ENCODE measurements around the gene TVP23B.
"Not testable (repeated sequence)": the region's sequence is repeated elsewhere in the genome, so short reads cannot be mapped to it uniquely, and the experiment has no call there.

Gene TVP23B

DNA sequence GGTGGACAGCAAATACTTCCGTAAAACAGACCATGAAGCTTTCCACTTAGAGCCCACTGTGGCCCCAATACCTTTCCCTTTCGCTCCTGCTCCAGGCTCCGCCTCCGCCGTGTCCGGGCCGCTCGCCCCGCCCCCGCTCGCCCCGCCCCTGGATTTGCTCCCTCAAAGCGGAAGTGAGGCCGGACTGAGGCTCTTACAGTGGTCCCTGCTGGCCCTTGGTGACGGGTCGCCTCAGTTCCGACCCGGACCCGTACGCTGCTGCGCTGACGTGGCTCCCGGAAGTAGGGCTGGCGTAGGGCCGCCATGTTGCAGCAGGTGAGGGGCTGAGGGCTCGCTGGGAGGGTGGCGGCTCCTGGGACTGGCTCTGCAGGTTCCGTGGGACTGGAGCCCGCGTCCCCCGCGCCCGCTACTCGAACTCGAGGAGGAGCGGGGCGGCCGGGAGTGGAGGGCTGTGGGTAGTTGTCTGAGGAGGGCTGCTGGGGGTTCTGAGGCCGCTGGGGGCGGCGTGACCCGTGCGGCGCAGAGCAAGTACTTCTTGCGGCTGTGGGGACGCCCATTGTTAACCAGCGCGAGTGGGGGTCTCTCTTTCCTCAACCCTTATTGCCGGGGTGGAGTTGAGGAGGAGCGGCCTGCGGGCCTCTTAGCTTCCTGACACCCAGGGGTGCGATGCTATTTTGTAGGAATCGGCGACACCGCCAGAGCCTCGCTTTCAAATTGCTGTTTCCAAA, at the start of gene TVP23B:
TVP23B (plus strand) TSS at position 193 of the 728 bp plus-strand sequence; CDS start at position 304, 111 bp downstream.
- DNase-seq (ENCODE audit: low read depth): peak; percentile 96

DNA sequence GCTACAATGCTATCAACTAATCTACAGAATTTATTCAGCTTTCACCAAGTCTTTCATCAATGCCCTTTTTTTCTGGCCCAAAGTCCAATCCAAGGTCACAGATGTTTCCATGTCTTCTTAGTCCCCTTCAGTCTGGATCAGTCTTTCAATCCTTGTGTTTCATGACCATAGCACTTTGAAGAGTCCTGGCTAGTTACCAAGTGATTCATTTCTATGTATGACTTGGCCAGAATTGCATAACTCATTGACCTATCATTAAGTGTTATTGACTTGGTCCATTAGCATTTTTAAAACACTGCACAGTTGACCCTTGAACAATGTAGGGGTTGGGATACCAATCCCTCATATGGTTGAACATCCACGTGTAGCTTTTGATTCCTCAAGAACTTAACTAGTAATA, 48.5 kb upstream of the TVP23B start:
- DNase-seq (ENCODE audit: low read depth): not testable (repeated sequence)

DNA sequence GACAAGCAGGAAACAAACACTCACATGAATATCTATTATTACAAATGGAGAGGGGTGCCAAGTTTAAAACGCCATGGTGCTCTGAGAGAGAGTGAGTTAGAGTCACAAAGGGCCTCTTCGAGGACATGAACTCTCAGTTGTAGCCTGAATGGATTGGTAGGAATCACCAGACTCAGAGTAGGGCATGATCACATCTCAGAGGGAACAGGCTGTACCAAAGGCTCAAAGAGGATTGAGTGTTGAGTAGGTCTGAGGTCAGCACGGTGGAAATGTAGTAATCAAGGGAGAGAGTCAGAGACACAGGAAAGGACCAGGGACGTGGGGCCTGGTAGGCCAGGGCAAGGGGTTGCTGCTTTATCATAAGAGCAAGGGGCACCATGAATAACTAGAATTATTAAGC, 47.6 kb upstream of the TVP23B start:
- not testable (repeated sequence) for DNase-seq (ENCODE audit: low read depth)

DNA sequence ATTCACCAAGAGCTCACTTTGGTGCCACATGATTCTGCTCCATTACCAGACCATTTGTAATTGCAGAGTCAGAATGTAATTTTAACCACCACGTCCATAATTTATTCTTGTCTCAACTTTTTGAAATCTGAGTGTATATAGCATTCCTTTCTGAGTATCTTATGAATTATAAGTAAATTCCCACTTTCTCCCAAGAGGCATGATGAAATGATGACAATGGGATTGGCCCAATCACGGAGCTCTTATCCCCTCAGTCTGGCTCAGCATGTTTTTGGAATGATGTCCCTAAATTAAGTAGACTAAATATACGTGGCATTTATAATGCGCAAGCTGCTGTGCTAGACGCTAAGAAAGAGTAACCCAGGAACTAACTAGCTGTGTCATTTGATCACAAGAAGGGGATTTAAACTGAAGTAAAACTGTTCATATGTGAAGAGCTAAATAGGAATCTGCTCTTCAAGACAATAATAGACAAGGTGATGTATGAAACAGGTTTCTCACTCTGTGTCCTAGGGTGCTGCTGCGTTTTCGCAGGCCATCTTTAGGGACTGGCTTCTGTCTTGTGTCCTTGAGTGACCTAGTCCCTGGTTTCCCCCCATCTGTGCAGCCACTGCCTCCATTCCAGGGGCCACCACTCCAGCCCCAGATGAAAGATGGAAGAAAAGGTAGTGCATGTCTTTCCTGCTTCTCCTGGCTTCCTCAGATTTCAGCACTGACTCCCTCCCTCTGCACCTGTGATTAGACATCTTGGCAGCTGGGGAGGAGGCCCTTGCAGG, 41.2 kb upstream of the TVP23B start:
- not testable (repeated sequence) for DNase-seq (ENCODE audit: low read depth)

DNA sequence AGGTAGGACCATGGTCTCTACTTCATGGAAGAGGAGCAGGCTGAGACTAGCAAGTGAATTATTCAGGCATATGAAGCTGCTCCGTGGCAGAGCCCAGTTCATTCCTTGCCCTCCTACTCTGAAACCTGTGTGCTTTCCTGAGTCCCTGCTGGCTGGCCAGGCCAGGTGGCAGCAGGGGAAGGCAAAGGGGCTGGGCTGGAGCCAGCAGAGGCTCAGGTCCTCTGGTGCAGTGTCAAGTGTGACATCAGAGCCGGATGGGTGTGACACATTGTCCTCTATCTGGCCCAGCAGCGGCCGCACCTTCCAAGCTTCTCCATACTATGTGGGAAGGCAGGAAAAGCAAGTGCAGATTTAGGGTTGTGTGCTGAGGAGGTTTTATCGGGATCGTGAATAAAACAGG, 39.8 kb upstream of the TVP23B start:
- not testable (repeated sequence) for DNase-seq (ENCODE audit: low read depth)

DNA sequence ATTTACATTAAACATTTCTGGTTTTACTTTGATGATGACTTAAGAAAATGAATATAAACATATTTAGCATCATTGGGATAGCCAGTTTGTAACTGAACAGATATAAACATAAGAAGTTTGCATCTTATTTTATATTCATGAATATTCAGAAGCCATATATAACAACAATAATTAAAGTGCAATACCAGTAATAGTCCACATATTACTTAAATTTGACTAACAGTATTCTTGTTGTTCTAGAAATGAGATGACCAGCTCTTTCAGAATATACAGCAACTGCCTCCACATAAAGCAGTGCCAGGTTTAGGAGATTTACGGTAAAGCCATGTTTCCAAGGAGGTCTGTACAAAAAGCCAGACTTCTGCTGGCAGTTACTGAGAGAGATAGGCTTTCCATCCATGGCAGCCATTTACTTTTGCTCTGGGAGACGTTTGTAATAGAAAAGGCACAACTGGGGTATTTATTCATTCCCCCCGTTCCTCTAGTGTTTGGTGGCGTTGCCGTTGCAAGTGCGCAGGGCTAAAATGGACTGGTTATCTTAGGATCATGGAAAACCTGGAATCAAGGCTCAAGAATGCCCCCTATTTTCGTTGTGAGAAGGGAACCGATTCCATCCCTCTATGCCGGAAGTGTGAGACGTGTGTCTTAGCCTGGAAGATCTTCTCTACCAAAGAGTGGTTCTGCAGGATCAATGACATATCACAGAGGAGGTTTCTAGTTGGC, 37.1 kb upstream of the TVP23B start, which contains the start of gene FBXW10:
FBXW10 (plus strand) TSS at position 356 of the 723 bp plus-strand sequence; CDS start at position 547, 191 bp downstream.
- not testable (repeated sequence) for DNase-seq (ENCODE audit: low read depth)

DNA sequence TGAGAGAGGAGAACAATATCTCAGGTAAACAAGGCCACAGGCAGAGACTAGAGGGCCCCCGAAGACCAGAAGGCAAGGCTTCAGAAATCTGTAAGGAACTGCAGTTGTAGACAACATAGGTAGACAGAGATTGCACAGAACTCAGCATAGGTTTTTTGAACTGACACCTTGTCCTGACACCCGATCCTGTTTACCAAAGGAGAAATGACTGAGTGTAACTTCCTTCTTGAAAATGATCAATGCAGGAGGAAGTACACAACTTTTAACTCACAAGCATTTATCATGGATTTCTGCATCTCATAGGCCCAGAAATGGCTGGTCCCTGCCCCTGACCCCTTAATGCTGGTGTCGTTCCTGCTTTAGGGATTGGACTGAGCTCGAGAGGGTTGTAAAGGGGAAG, 36.3 kb upstream of the TVP23B start:
- not testable (repeated sequence) for DNase-seq (ENCODE audit: low read depth)

DNA sequence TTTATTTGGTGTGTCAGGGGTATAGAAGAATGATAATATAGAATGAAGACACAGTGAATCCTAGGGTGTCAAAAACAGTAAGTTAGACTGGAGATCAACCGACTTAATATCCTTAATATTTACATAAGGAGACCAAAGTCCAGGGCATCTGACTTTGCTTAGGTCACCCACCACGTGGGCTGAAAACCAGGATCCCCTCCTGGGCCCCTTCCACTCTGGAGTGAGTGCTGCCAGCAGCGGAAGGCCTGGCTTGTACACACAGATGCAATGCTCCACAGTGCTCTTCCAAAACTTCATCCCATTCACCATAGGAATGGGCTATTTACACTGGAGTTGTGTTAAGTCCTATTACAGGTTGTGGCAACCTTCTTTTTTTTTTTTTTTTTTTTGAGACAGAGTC, 34.4 kb upstream of the TVP23B start:
- not testable (repeated sequence) for DNase-seq (ENCODE audit: low read depth)

DNA sequence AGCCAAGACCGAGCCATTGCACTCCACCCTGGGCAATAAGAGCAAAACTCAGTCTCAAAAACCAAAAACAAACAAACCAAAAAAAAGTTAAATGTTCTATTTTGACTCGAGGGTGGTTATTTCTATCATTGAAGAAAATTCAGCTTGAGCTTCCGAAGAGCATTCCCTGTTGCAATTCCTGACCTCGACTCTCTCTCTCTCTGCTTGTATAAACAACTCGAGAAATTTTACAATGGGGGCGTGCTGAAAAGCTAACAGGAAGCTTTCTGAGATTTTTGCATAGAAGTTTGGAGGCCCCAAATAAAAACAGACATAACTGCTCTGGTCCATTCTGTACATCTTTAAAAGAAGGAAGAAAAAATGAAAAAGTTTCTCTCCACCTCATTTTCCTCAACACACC, 33.5 kb upstream of the TVP23B start:
- DNase-seq (ENCODE audit: low read depth): not testable (repeated sequence)

DNA sequence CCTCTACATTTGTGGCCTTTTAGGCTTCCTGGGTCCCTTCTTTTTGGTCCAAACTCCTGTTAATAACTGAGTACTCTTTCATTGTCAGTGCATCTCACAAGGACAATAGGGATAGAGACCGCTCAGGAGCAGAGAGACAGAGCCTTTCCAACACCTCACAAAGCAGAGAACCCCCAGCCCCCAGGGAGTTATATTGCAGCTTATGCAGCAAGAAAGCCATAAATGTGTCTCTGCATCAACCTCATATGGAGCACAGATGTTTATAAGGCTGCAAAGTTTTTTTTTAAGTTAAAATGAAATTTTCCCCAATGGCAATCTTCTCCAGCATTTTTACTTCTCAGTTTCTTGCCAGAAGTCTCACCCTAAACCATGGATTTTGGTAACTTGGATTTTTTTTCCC, 30.7 kb upstream of the TVP23B start:
- not testable (repeated sequence) for DNase-seq (ENCODE audit: low read depth)

DNA sequence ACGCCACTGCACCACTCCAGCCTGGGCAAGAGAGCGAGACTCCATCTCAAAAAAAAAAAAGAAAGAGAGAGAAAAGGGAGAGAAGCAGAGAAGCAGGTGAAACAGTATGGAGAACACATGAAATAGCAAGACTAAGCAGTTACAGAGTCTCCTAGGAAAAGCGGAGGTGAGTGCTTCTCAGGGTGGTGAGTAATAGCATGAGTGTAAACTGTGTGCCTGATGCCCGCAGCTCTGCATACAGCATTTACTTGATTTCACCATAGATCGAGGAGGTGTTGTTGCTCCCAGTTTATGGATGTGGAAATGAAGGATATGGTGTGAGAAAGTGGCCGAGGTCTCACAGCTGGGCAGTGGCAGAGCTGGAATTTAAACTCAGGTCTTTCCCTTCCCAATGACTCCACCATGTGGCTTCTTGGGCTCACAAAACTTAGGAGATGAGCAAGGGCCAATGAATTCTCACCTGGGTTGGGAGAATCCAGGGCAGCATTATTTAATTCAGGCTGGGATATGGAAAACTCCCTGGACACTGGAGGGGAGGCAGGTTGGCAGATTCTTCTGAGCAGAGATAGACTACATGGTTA, 27.1 kb upstream of the TVP23B start:
- DNase-seq (ENCODE audit: low read depth): not testable (repeated sequence)

DNA sequence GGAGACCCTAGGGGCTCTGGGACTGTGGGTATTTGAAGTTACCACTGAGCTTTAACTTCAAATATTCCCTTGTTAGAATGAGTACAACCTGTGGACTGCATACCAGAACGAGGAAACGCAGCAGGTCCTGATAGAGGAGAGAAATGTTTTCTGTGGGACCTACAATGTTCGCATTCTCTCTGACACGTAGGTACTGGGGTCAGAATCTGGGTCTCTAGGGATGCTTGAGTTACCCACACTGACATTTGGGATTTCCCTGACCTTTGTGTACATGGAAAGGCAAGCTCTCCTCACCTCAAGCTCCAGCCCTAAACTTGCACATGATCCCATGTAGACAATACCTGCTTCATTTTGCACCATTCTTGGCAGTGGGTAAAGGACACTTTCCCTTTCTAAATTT, 25.0 kb upstream of the TVP23B start:
- DNase-seq (ENCODE audit: low read depth): not testable (repeated sequence)

DNA sequence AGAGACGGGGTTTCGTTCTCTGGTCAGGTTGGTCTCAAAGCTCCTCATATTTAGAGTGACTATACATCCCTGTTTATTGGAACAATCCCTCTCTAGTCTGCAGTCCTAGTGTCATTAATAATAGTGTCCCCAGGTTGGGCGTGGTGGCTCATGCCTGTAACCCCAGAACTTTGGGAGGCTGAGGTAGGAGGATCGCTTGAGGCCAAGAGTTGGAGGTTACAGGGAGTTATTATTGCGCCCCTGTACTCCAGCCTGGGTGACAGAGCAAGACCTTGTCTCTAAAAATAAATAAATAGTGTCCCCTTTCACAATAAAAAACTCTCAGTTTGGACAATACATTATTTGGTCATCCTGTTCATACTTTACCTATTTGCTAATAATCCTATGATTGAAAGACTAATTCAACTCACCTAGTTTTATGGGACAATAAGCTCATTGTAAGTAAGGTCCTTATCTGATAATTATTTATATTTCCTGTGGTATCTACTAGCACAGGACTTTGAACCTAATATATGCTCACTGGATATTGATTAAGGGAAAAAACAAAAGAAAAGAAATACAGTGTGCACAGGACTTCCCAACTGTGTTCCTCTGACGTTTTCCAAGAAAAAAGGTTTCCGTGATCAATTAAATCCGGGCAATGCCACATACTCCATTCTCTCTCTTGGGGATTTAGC, 23.5 kb upstream of the TVP23B start:
- not testable (repeated sequence) for DNase-seq (ENCODE audit: low read depth)

DNA sequence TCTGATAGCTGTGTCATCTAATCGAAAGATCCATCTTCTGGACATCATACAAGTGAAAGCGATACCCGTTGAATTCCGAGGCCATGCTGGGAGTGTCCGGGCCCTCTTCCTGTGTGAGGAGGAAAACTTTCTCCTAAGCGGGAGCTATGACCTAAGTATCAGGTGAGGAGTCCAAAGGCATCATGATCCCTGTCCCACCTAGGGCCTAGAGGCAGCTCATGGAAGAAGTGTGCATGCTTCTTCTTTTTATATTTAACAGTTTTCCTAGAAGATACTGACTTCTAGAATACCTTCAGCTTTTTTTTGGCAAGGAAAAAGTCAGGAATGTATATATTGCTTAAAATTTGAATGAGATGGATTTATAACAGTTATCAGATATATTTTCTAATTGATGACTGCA, 22.6 kb upstream of the TVP23B start:
- not testable (repeated sequence) for DNase-seq (ENCODE audit: low read depth)

DNA sequence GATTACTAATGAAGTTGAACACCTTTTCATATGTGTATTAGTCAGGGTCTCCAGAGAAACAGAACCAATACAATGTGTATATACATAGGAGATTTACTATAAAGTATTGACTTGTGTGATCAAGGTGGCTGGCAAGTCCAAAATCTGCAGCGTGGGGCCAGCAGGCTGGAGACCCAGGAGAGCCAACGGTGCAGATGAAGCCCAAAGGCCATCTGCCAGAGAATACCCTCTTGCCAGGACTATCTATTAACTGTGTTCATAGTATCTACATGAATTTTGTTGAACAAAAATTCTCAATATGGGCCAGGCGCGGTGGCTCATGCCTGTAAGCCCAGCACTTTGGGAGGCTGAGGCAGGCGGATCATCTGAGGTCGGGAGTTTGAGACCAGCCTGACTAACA, 20.8 kb upstream of the TVP23B start:
- DNase-seq (ENCODE audit: low read depth): not testable (repeated sequence)

DNA sequence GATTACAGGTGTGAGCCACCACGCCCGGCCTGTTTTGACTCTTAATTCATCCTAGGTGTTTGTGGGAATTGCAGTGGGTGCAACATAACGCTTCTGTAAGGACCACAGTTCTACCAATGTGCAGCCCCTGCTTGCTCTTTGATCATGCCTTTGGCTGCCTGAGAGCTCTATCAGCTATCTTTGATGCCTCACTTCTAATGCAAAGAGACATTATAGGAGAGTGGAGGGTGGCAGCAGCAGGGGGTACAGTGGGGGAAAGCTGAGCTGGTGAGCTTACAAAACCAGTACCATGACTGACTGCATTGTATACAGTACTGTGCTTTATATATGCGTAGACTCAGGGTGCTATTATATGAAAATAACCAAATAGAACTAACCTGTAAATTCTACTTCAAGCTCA, 10.4 kb upstream of the TVP23B start:
- DNase-seq (ENCODE audit: low read depth): not testable (repeated sequence)

DNA sequence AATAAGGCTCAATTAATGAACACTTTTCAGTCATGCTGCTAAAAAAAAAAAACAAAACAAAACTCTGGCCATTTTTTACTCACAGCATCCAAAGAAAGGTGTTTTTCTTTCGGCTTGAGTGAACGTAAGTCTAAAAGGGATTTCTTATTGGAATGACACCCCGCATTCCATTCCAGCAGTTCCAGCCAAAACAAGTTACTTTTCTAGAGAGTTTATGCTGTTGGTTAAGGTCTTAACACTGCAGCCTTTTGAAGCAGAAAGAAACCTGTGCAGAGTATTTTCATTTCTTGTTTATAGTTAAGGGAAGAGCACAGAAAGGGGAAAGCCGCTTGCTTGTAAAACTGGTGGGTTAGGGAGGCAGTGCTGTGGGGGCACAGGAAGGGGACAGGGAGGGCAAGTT, 9.9 kb upstream of the TVP23B start:
- DNase-seq (ENCODE audit: low read depth): not testable (repeated sequence)

DNA sequence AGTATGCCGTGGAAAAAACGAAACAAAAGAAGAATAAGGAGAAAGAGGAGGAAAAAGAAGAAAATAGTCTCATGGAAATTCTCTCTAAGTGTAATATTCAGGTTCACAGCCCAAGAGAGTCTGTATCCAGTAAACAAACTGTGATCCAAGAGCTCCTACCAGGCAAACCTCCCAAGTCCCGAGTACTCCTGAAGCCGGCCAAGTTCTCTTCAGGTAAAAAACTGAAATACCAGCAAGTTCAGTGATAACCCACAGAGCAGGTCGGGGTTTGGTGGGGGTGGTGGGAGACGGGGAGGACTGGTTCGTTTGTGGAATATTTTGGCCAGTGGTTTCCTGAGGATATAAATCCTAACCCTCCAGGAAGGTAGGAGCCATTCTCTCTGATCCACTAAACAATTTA, 8.5 kb upstream of the TVP23B start:
- DNase-seq (ENCODE audit: low read depth): no peak

DNA sequence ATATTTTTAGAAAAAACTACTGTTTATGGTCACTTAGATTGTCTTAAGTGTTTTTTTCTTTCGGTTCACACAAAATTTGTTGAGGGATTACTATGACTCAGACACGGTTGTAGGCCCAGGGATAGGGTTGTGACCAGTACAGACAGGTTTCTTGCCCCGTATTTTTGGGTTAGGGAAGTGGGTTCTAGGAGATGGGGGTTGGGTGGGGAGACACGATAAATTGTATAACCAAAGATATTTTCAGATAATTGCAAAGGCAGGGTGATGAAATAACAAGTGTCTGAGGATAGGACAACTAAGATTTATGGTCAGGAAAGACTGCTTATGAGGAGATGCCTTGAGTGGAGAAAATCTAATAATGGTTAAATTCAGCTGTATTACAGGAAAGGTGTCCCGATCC, 822 bp downstream of the TVP23B start:
- DNase-seq (ENCODE audit: low read depth): not testable (repeated sequence)

DNA sequence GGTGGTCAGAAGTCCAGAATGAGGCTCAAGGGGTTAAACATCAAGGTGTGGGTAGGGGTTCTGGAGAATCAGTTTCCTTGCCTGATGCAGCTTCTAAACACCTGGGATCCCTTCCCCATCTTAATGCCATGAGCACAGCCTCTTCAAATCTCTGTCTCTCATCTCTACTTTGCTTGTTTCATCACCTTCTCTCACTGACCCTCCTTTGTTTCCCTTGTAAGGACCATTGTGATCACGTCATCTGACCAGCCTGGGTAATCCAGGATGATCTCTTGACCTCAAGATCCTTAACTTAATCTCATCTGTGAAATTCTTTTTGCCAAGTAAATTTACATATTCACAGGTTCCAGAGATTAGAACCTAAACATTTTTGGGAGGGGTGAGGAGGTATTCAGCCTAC, 5.0 kb downstream of the TVP23B start:
- not testable (repeated sequence) for DNase-seq (ENCODE audit: low read depth)

DNA sequence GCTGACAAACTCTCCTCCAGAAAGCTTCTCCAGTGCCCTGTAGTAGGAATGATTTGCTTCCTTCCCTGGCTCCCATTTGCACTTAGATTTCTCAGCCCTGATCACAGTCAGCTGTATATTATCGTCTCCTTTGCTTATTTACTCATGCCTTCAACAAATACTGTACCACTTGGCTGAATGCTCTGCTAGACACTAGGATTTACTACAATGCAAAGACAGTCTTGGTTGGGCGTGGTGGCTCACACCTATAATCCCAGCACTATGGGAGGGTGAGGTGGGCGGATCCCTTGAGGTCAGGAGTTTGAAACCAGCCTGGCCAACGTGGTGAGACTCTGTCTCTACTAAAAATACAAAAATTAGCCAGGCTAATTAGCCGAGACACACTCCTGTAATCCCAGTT, 5.9 kb downstream of the TVP23B start:
- DNase-seq (ENCODE audit: low read depth): not testable (repeated sequence)
